Fibroblast of pulmonary artery (primary cell): ENCODE data around the gene PTGIS.
"Not testable (repeated sequence)": the region's sequence is repeated elsewhere in the genome, so short reads cannot be mapped to it uniquely, and the experiment has no call there.

Experiments used
- DNase-seq: peaks from one replicate; pipeline ENCODE4 v3.0.0-alpha.2; 2010; ENCODE audit warnings: low read depth
- H3K4me3 ChIP-seq: replicated peaks from 2 replicates; pipeline ENCODE4 v1.5.1; 2011; ENCODE audit warnings: low read depth, mild to moderate bottlenecking, control low read depth, low read length, moderate library complexity
- CTCF ChIP-seq: IDR thresholded peaks from 2 replicates; pipeline ENCODE4 v1.5.1; 2011; ENCODE audit warnings: mild to moderate bottlenecking, control low read depth, low read length, inconsistent platforms; ENCODE audit errors: missing control alignments

The PTGIS gene

DNA sequence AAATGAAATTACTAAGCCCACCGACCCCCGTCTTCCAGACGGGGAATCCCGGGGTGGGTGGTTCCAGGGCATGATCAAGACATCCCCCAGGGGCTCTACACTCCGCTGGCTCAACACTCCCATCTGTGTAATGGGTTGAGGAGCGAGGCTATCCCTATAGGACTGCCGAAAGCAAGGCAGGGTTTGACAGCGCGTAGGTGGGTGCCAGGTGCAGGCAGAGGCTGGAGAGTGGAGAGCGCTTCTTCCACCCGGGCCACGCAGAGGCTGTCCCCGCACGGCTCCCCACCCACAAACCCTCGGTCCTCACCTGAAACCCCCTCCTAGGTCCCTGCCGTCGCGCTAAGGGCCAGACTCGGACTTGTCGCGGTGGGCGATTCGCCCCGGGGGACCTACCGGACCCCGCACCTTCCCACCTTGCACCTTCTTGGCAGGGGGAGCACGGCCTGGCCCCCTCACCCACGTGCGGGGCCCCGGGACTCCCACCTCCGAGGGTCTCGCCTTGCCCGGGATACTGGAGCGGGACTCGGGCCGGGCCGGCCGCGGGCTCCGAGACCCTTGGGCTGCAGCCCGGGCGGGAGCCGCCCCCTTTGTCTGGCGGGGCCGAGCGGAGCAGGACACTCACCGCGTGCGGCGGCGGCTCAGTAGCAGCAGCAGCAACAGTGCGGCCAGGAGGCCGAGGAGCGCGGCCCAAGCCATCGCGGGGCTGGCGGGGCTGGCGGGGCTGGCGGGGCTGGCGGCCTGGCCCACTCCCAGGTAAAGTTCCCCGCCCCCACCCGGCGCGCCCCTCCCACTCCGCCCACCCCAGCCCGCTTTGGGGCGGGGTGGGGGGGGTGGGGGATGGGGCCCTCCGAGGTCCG is at the start of gene PTGIS:
Gene PTGIS (minus strand): TSS at position 717 of the 857 bp plus-strand sequence. CDS start 21 bp downstream, at position 696.
- peak within 1 kb of the TSS; percentile 67 for H3K4me3 ChIP-seq
- no peak for TF ChIP-seq CTCF
- DNase-seq = no peak

- not testable (repeated sequence) for H3K4me3 ChIP-seq, DNase-seq
Measured at GRCh38 chr20:49617394-49617793, 49.5 kb upstream of the PTGIS start.

GRCh38 chr20:49616154-49617007 is 48.4 kb upstream of the PTGIS start:
- TF ChIP-seq CTCF = no peak
- DNase-seq = no peak
- H3K4me3 ChIP-seq = no peak overlapping the region

- DNase-seq = no peak
- no peak for TF ChIP-seq CTCF
- H3K4me3 ChIP-seq = no peak overlapping the region
Measured at GRCh38 chr20:49615401-49616153, 47.6 kb upstream of the PTGIS start.

DNA sequence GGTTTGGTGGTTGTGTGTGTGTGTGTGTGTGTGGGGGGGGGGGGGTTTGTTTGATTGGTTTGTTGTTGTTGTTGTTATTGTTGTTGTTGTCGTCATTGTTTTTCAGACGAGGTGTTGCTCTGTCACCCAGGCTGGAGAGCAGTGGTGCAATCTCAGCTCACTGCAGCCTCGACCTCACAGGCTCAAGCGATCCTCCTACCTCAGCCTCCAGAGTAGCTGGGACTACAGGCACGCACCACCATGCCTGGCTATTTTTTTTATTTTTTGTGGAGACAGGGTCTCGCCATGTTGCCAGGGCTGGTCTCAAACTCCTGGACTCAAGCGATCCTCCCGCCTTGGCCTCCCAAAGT is 47.1 kb upstream of the PTGIS start:
- DNase-seq, H3K4me3 ChIP-seq: not testable (repeated sequence)

- no peak for DNase-seq
- no peak overlapping the region for H3K4me3 ChIP-seq
- no peak for TF ChIP-seq CTCF
Measured at GRCh38 chr20:49614338-49615050, 46.6 kb upstream of the PTGIS start.

DNA sequence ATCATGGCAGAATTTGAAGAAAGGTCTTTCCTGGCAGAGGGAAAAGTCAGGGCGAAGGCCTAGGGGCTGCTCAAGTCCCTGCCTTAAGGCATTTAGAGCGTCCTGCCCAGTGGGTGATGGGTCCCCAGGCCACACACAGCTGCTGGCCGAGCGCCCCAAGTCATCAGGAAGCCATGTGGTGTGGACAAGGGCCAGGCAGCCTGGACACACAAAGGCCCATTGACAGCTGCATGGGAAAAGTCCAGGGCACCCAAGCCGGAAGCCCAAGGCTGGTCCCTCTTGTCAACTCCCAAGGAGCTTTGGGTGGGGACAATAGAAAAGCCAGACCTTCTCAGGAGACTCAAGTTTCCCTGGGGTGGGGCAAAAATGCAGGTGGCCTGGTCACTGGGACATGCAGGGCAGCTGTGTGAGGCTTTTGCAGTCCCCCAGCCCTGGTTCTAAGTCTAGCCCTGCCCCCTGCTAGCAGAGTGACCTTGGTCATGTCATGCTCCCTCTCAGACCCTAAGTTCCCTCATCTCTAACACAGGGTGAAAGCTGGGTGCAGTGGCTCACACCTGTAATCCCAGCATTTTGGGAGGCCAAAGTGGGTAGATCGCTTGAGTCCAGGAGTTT is 44.3 kb upstream of the PTGIS start:
- H3K4me3 ChIP-seq = no peak overlapping the region
- no peak for DNase-seq
- TF ChIP-seq CTCF = no peak

DNA sequence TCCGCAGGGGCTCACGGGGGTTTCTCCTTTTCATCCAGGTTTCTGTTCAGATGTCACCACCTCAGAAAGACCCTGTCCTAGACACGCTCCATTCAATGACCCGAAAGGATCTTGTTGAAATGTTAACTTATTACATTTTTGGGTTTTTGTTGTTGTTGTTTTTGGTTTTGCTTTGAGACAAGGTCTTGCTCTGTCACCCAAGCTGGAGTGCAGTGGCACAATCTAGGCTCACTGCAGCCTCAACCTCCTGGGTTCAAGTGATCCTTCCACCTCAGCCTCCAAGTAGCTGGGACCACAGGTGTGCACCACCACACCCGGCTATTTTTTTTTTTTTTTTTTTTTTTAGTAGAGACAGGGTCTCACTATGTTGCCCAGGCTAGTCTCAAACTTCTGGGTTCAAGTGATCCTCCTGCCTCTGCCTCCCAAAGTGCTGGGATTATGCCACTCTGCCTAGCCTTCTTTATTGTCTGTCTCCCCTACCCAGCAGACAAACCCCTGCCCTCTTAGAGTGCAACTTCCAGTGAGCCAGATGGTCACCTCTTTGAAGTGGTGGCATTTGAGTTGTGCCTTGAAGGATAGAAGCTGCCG is 43.7 kb upstream of the PTGIS start:
- not testable (repeated sequence) for H3K4me3 ChIP-seq, DNase-seq
